ENCODE results near the gene FNIP1.

GRCh38 chr5:131787736-131788135 is 9.1 kb downstream of the FNIP1 start:
- TF ChIP-seq FOXM1 (IDR thresholded peaks at IDR 0.05; ENCODE audit: borderline replicate concordance, low read depth) = no peak
- TF ChIP-seq CREB1 (IDR thresholded peaks at IDR 0.05; ENCODE audit: low read depth) = no peak
- TF ChIP-seq EGR1 (IDR thresholded peaks at IDR 0.05) = no peak
- TF ChIP-seq TAF1 (IDR thresholded peaks at IDR 0.05; ENCODE audit: low read depth) = no peak
- no peak for TF ChIP-seq USF1 (IDR thresholded peaks at IDR 0.05)
- TF ChIP-seq CEBPB (IDR thresholded peaks at IDR 0.05) = no peak
- TF ChIP-seq REST (IDR thresholded peaks at IDR 0.05; ENCODE audit: low read depth) = no peak
- TF ChIP-seq TCF12 (IDR thresholded peaks at IDR 0.05; ENCODE audit: low read depth) = no peak
- no peak for TF ChIP-seq ZBTB7A (IDR thresholded peaks at IDR 0.05; ENCODE audit: low read depth)
- TF ChIP-seq EP300 (IDR thresholded peaks at IDR 0.05; ENCODE audit: borderline replicate concordance) = no peak
- TF ChIP-seq YY1 (IDR thresholded peaks at IDR 0.05; ENCODE audit: low read depth) = no peak
- TF ChIP-seq NFIC (IDR thresholded peaks at IDR 0.05) = no peak
- TF ChIP-seq TEAD4 (IDR thresholded peaks at IDR 0.05) = no peak
- no peak for TF ChIP-seq MAX (IDR thresholded peaks at IDR 0.05)
